NCI-H460 (cell line): ENCODE results near the gene NDRG2. TPM values are rescaled to one million over a fixed set of nuclear protein-coding genes. Genes with fewer than 3 reads are reported as not detected.
A peak's percentile ranks its signal among the peaks of the same experiment; 100 is the strongest.
"Not testable (repeated sequence)": the region's sequence is repeated elsewhere in the genome, so short reads cannot be mapped to it uniquely, and the experiment has no call there.

Source experiments
- DNase-seq: peaks from one replicate; pipeline ENCODE4 v3.0.0-alpha.2; 2016; ENCODE audit warnings: low read depth; ENCODE audit errors: extremely low read depth
- total RNA-seq: library from RNA; depleted of rRNA; stranded (reverse); fragments of >200 nt; shearing (Covaris generic); gene quantifications from 2 replicates; pipeline ENCODE4 v1.2.3, GENCODE V29; 2014

NDRG2 gene
- total RNA-seq, 1 experiment from 2014 or later = 3.4 TPM

- no peak for DNase-seq
These were observed 8.3 kb downstream of the NDRG2 start for GRCh38 chr14:21016413-21017190.

DNA sequence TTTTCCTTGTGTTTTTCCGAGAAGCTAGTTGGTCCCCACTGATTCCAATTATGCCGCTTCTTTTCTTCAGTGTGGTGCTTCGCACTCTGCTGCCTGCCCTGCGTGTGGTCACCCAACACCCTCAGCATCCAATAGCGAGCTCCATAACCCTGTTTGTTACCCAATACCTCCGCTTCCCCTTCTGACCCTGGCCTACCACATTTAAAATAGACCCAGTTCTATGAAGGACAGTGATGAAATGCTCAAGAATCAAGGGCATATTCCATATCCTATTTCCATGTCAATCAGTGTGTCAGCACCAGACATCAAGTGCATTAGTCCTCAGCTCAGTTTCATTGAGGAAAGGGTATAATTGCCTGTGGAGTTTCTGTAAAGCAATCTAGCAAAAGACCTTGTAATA lies 9.5 kb downstream of the NDRG2 start:
- DNase-seq = no peak

- peak; percentile 87 for DNase-seq
These were observed 10.1 kb downstream of the NDRG2 start for GRCh38 chr14:21014761-21015190.

DNA sequence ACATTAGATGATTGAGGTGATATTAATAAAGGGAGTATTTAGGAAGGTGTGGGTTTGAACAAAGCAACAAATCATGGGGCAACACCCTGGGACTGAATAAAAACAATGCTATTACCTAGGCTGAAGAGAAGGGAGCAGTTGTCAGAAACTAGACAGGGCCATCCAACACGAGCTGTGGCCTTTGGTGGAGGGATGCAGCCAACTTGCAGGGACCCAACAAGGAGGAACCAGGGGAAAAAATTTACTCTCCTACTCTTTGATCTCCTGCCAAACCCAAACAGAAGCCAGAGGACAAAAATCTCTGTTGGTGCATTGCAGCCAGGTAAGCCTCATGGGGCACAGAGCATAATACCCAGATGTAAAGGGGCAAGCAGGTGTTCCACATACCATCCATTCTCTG lies 13.7 kb downstream of the NDRG2 start:
- DNase-seq = no peak

DNA sequence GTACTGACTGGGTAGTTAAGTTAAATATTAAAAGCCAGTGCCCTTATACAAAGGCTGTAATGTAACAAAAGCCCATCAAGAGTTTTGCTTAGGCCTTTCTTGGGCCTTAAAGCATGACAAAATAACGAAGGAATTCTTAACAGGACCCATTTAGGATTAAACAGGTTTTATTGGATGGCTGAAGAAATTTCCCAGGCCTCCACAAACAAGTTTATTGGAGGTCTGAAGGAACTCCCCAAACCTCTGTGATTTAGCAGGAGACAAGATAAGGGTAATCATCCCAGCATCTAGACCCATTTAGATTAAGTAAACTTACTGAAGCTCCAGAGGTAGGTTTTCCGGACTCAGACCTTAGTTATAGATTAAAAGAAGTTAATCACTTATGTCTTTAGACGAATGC lies 15.1 kb downstream of the NDRG2 start:
- not testable (repeated sequence) for DNase-seq

DNA sequence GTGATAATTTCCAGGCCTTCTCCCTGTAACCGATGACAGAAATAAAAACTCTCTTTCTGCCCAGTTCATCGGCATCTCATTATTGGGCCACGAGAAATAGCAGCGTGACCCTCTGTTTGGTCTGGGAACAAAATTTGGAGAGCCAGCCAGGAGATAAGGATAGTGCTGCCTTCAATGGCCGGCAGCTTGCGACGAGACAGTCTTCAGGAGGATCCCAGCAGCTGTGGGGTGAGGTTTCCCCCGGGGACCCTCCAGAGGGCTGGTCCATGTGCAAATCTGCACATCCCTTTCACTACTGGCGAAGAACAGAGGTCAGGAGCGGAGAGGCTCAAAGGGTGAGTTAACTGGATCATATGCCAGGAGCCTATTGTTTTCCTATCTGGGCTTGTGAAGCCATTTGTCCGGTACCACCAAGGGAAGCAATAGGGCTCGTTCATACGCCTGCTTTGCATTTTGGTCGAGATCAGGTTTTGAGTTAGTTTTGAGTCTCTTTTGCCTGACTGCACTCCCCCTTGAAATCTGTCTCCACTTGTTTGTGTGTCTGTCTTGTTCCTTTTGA lies 21.0 kb downstream of the NDRG2 start:
- no peak for DNase-seq

DNA sequence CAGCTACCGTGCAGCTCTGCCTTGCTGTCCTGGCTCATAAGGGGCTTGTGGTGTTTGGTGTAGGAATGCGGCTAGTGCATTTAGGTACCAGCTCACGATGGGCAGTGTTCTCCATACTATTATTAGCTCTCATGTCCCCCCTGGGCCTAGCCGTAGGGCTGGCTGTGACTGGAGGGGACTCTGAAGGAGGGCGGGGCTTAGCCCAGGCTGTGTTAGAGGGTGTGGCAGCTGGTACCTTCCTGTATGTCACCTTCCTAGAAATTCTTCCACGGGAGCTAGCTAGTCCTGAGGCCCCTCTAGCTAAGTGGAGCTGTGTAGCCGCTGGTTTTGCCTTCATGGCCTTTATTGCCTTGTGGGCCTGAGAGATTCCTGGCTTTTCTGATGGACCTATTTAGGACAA lies 23.6 kb downstream of the NDRG2 start:
- no peak for DNase-seq

DNA sequence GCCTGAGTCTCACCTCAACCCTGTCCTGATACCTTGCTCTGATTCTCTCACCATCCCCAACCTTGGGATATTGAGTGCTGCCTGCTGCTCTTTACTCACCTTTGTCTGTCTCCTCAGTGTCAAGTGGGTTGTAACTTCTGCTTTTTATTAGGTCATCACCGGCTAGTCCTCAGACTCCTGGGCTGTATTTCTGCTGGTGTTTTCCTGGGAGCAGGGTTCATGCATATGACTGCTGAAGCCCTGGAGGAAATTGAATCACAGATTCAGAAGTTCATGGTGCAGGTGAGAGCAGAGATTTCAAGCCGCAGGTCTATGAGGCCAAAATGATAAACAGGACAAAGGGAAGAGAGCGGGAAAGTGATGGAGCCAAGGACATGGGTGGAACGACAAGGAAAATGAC lies 25.3 kb downstream of the NDRG2 start:
- DNase-seq = no peak

DNA sequence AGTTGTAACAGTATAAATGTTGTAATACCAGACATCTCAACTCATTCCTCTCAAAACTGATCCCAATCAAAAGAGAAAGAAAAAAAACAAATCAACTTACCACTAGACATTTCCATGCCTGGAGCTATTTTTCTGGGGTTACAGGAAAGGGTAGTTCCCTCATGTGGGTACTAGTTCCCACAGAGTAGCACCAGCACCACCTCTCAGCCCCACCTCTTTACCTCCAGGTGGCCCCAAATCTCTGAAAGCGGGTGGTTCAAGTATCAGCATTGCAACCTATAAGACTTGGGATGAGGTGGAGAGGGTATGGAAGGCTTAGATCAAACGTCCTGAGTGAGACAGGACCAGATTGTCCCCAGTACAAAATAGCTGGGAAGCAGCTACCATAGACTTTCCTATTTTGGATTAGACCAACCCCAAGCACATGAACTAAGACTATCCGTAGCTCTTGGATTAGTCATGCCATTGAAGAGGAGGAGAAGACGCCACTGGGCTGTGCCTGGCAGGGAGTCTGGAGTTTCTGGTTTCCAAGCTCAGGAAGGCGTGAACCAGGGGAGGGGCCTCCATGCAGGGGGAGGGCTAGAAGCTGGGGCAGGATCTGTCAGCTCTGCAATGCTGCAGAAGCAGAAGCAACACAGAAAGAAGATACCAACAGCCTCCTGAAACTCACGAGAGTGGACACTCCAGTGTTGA lies 26.0 kb downstream of the NDRG2 start, which contains the start of gene SLC39A2:
TSS of gene SLC39A2 (plus strand) at position 620 of the 693 bp plus-strand sequence. CDS start 154 bp downstream, outside the sequence.
- no peak for DNase-seq

DNA sequence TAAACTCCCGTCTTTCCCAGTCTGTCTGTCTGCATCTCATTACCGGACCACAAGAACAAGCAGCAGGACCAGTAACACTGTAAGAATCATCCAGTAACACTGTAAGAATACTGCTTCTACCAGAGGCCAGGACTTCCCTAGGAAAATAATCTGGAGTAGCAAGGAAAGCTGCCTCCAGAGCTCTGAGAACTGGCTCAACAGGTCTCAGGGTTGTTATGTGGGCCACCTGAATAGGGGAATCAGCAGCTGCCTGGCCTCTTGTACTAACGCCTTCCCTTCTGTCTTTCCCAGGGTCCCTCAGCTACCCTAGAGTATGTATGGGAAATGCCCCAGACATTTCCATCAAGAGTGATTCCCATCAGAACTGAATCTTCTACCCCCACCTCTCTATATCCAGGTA lies 26.7 kb downstream of the NDRG2 start:
- no peak for DNase-seq

DNA sequence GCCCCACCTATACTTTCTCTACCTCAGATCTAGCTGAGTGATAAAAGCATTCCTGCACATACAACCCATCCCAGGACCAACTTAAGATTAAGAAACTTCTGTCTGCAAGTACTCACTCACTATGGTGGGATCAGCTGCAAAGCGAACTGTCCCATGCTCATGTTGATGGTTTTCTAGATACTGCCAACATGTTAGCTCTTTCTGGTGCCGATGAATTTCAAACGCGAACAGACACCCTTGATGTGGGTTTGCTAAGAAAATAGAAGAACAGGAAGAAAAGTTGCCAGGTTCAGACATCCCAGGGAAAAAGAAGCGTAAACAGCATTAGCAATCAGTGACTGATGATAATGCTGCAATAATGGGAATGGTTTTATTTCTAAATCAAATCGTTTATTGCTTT lies 27.3 kb downstream of the NDRG2 start:
- DNase-seq = no peak

- no peak for DNase-seq
These were observed 27.7 kb downstream of the NDRG2 start for GRCh38 chr14:20997115-20997514.

- no peak for DNase-seq
These were observed 28.3 kb downstream of the NDRG2 start for GRCh38 chr14:20996521-20996920.

GRCh38 chr14:20989787-20990600 lies 34.9 kb downstream of the NDRG2 start, which contains the start of gene METTL17:
METTL17 (plus strand) TSS chr14:20989980; CDS start chr14:20990003, 23 bp downstream.
- peak; percentile 95 for DNase-seq

DNA sequence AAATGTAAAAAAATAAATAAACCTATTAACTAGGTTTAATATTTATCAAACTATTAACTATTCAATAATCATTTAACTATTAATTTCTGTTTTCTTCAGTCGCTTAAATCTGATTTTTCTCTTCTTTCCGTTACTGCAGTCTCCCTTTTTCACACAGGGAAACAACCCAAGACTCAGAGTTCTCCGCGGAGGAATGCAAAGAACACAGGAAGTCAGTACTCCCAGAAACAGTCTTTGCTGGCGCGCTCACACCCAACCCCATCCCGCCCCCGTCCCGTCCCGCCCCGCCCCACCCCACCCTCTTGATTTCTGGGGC lies 35.4 kb downstream of the NDRG2 start:
- no peak for DNase-seq

- DNase-seq = no peak
These were observed 36.0 kb downstream of the NDRG2 start for GRCh38 chr14:20988717-20989470.

DNA sequence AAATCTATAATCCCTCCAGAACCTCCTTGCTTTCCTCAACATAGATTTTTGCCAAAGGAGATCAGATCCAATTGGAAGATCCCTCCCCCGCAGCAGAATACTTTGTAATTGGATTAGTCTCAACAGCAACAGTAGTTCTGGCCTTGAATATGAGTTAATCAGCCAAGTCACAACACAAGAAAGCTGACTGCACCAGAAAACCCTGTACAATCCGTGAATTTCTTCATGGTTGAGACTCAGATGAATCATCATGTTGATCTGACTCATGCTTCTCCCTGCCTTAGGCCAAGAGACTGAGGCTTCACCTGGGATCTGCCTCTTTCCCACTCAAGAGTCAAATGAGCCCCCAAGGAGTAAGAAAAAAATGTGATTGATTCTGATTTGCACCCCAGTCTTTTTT lies 38.0 kb downstream of the NDRG2 start:
- DNase-seq = peak; percentile 54

DNA sequence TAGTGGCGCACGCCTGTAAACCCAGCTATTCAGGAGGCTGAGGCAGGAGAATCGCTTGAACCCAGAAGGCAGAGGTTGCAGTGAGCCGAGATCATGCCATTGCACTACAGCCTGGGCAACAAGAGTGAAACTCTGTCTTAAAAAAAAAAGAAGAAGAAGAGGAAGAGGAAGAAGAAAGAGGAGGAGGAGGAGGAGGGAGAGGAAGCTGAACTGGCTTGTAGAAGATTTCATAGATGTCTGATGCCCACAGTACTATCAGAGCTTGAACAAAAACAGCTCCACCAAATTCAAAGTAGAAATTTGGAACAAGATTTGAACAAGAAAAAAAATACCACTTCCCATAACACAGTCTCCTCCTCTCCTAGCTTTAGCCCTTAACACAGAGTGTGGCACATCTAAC lies 39.2 kb downstream of the NDRG2 start:
- DNase-seq = not testable (repeated sequence)

GRCh38 chr14:20982646-20983369 lies 42.1 kb downstream of the NDRG2 start:
- DNase-seq = no peak

DNA sequence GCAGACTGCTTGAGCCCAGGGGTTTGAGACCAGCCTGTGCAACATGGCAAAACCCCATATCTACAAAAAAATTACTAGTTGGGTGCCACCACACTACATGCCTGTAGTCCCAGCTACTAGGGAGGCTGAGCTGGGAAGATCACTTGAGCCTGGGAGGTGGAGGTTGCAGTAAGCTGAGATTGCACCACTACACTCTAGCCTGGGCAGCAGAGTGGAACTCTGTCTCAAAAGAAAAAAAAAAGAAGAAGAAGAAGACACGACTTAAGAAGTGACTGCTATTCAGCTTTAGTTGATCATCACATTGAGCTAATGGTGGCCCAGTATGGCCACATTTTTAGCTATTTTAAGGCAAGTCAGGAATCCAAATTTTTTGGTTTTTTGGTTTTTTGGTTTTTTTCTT lies 44.0 kb downstream of the NDRG2 start:
- no peak for DNase-seq
